Activated T-helper 2 cell treated with anti-CD3 and anti-CD28 coated beads, Interferon-gamma antibody, Interleukin-2, Interleukin-4, amounts not matched to agents 10 μg/mL and 5 μg/mL and 100 μg/mL, durations not matched to agents 14 hours and 24 hours and 36 hours (primary cell): ENCODE data around the gene DOCK11. TPM values are rescaled to one million over a fixed set of nuclear protein-coding genes. Genes with fewer than 3 reads are reported as not detected.

Experiments used
- DNase-seq: peaks from one replicate; pipeline ENCODE4 v3.0.0; 2021; ENCODE audit warnings: low spot score
- H3K27ac Mint-ChIP-seq: one replicate; pipeline ENCODE4 v1.8.0; 2021; ENCODE audit warnings: mixed read lengths
- H3K27me3 Mint-ChIP-seq: one replicate; pipeline ENCODE4 v1.8.0; 2021; ENCODE audit warnings: low read depth, mixed read lengths
- H3K36me3 Mint-ChIP-seq: one replicate; pipeline ENCODE4 v1.8.0; 2021; ENCODE audit warnings: low read depth, mixed read lengths
- H3K4me1 Mint-ChIP-seq: one replicate; pipeline ENCODE4 v1.8.0; 2021; ENCODE audit warnings: low read depth, mixed read lengths
- H3K4me3 Mint-ChIP-seq: one replicate; pipeline ENCODE4 v1.8.0; 2021; ENCODE audit warnings: low read depth, mild to moderate bottlenecking, moderate library complexity, mixed read lengths
- H3K9me3 Mint-ChIP-seq: one replicate; pipeline ENCODE4 v1.8.0; 2021; ENCODE audit warnings: mixed read lengths
- intact Hi-C: fragments of 100-400 bp; cut with micrococcal nuclease; formaldehyde crosslinking; loops from one replicate; pipeline ENCODE4 v1.15.1; 2023
- total RNA-seq: library from RNA; stranded (reverse); gene quantifications from 2 replicates; pipeline ENCODE4 v1.2.3, GENCODE V29; 2022

DOCK11 gene
- total RNA-seq, 1 donor from 2014 or later, result 31.8 TPM

- no peak overlapping the region for H3K27ac Mint-ChIP-seq
- no peaks in the 10 kb centered on the region for H3K9me3 Mint-ChIP-seq
- peaks cover 47% of the 10 kb centered on the region for H3K36me3 Mint-ChIP-seq
- no peak for DNase-seq
- H3K27me3 Mint-ChIP-seq, result no peaks in the 10 kb centered on the region
- H3K4me3 Mint-ChIP-seq, result no peak overlapping the region
- H3K4me1 Mint-ChIP-seq, result peaks cover 5% of the 10 kb centered on the region
- intact Hi-C loops, result no loop called here
These were observed 100.8 kb downstream of the DOCK11 start for GRCh38 chrX:118596390-118596789.

- H3K4me1 Mint-ChIP-seq, result peaks cover 3% of the 10 kb centered on the region
- peaks cover 36% of the 10 kb centered on the region for H3K36me3 Mint-ChIP-seq
- no peaks in the 10 kb centered on the region for H3K27me3 Mint-ChIP-seq
- DNase-seq, result no peak
- intact Hi-C loops, result loop anchor here (1.0 to 5.0 kb wide), 2 partner anchors 107 to 203 kb away; partner anchors contain the start of gene DOCK11
- no peaks in the 10 kb centered on the region for H3K9me3 Mint-ChIP-seq
- no peak overlapping the region for H3K27ac Mint-ChIP-seq
- no peak overlapping the region for H3K4me3 Mint-ChIP-seq
These were observed 108.4 kb downstream of the DOCK11 start for GRCh38 chrX:118603981-118604380.

GRCh38 chrX:118612290-118612689 lies 116.7 kb downstream of the DOCK11 start:
- Mint-ChIP-seq H3K27me3 (no peaks in the 10 kb centered on the region), H3K36me3 (peaks cover 59% of the 10 kb centered on the region), H3K9me3 (no peaks in the 10 kb centered on the region), H3K27ac (no peak overlapping the region), H3K4me3 (no peak overlapping the region), H3K4me1 (no peaks in the 10 kb centered on the region)
- DNase-seq, result no peak
- intact Hi-C loops, result no loop called here

GRCh38 chrX:118614150-118614549 lies 118.5 kb downstream of the DOCK11 start:
- Mint-ChIP-seq H3K4me1 (no peaks in the 10 kb centered on the region), H3K27me3 (no peaks in the 10 kb centered on the region), H3K9me3 (no peaks in the 10 kb centered on the region), H3K4me3 (no peak overlapping the region), H3K36me3 (peaks cover 49% of the 10 kb centered on the region), H3K27ac (no peak overlapping the region)
- intact Hi-C loops, result no loop called here
- no peak for DNase-seq

GRCh38 chrX:118615141-118615540 lies 119.5 kb downstream of the DOCK11 start:
- Mint-ChIP-seq H3K4me1 (no peaks in the 10 kb centered on the region), H3K36me3 (peaks cover 45% of the 10 kb centered on the region), H3K27ac (no peak overlapping the region), H3K9me3 (no peaks in the 10 kb centered on the region), H3K4me3 (no peak overlapping the region), H3K27me3 (no peaks in the 10 kb centered on the region)
- DNase-seq, result no peak
- intact Hi-C loops, result no loop called here

- intact Hi-C loops, result no loop called here
- H3K27me3 Mint-ChIP-seq, result no peaks in the 10 kb centered on the region
- H3K9me3 Mint-ChIP-seq, result no peaks in the 10 kb centered on the region
- no peak overlapping the region for H3K4me3 Mint-ChIP-seq
- no peak overlapping the region for H3K27ac Mint-ChIP-seq
- H3K36me3 Mint-ChIP-seq, result peaks cover 16% of the 10 kb centered on the region
- no peak for DNase-seq
- no peaks in the 10 kb centered on the region for H3K4me1 Mint-ChIP-seq
These were observed 125.6 kb downstream of the DOCK11 start for GRCh38 chrX:118621081-118621759.

- no peak overlapping the region for H3K27ac Mint-ChIP-seq
- no peaks in the 10 kb centered on the region for H3K4me1 Mint-ChIP-seq
- DNase-seq, result no peak
- no peaks in the 10 kb centered on the region for H3K9me3 Mint-ChIP-seq
- intact Hi-C loops, result no loop called here
- no peaks in the 10 kb centered on the region for H3K27me3 Mint-ChIP-seq
- peaks cover 20% of the 10 kb centered on the region for H3K36me3 Mint-ChIP-seq
- H3K4me3 Mint-ChIP-seq, result no peak overlapping the region
These were observed 127.4 kb downstream of the DOCK11 start for GRCh38 chrX:118623062-118623461.

- intact Hi-C loops, result no loop called here
- H3K4me3 Mint-ChIP-seq, result no peak overlapping the region
- H3K36me3 Mint-ChIP-seq, result peaks cover 30% of the 10 kb centered on the region
- no peaks in the 10 kb centered on the region for H3K27me3 Mint-ChIP-seq
- H3K27ac Mint-ChIP-seq, result no peak overlapping the region
- DNase-seq, result no peak
- no peaks in the 10 kb centered on the region for H3K9me3 Mint-ChIP-seq
- no peaks in the 10 kb centered on the region for H3K4me1 Mint-ChIP-seq
These were observed 130.7 kb downstream of the DOCK11 start for GRCh38 chrX:118626346-118626745.

GRCh38 chrX:118627084-118627758 lies 131.6 kb downstream of the DOCK11 start:
- intact Hi-C loops, result no loop called here
- Mint-ChIP-seq H3K4me3 (no peak overlapping the region), H3K4me1 (no peaks in the 10 kb centered on the region), H3K36me3 (peaks cover 36% of the 10 kb centered on the region), H3K9me3 (no peaks in the 10 kb centered on the region), H3K27ac (no peak overlapping the region), H3K27me3 (no peaks in the 10 kb centered on the region)
- no peak for DNase-seq

GRCh38 chrX:118630848-118631247 lies 135.2 kb downstream of the DOCK11 start:
- Mint-ChIP-seq H3K27ac (no peak overlapping the region), H3K4me3 (no peak overlapping the region), H3K36me3 (peaks cover 47% of the 10 kb centered on the region), H3K27me3 (no peaks in the 10 kb centered on the region), H3K4me1 (no peaks in the 10 kb centered on the region), H3K9me3 (no peaks in the 10 kb centered on the region)
- DNase-seq, result no peak
- intact Hi-C loops, result no loop called here

- intact Hi-C loops, result no loop called here
- peaks cover 44% of the 10 kb centered on the region for H3K36me3 Mint-ChIP-seq
- no peaks in the 10 kb centered on the region for H3K4me1 Mint-ChIP-seq
- H3K4me3 Mint-ChIP-seq, result no peak overlapping the region
- H3K27ac Mint-ChIP-seq, result no peak overlapping the region
- H3K9me3 Mint-ChIP-seq, result no peaks in the 10 kb centered on the region
- DNase-seq, result no peak
- H3K27me3 Mint-ChIP-seq, result no peaks in the 10 kb centered on the region
These were observed 136.0 kb downstream of the DOCK11 start for GRCh38 chrX:118631586-118631985.

- no peak overlapping the region for H3K27ac Mint-ChIP-seq
- intact Hi-C loops, result no loop called here
- H3K36me3 Mint-ChIP-seq, result peaks cover 41% of the 10 kb centered on the region
- no peak for DNase-seq
- no peaks in the 10 kb centered on the region for H3K4me1 Mint-ChIP-seq
- H3K4me3 Mint-ChIP-seq, result no peak overlapping the region
- H3K9me3 Mint-ChIP-seq, result no peaks in the 10 kb centered on the region
- no peaks in the 10 kb centered on the region for H3K27me3 Mint-ChIP-seq
These were observed 137.2 kb downstream of the DOCK11 start for GRCh38 chrX:118632862-118633261.

GRCh38 chrX:118633530-118633929 lies 137.9 kb downstream of the DOCK11 start:
- H3K4me3 Mint-ChIP-seq, result no peak overlapping the region
- no peaks in the 10 kb centered on the region for H3K4me1 Mint-ChIP-seq
- H3K27ac Mint-ChIP-seq, result no peak overlapping the region
- peaks cover 43% of the 10 kb centered on the region for H3K36me3 Mint-ChIP-seq
- H3K27me3 Mint-ChIP-seq, result no peaks in the 10 kb centered on the region
- intact Hi-C loops, result no loop called here
- H3K9me3 Mint-ChIP-seq, result no peaks in the 10 kb centered on the region
- no peak for DNase-seq
